Measurements from ENCODE around the gene AKR1C2. TPM values are rescaled to one million over a fixed set of nuclear protein-coding genes. Genes with fewer than 3 reads are reported as not detected.

AKR1C2 gene
- total RNA-seq, 4 donors from 2014 or later, result 281 to 306 (median 295) TPM

GRCh38 chr10:5040781-5041470 lies 37.3 kb upstream of the AKR1C2 start:
- TF ChIP-seq CTCF (IDR thresholded peaks at IDR 0.05; ENCODE audit: low read depth), result no peak

- no peak for TF ChIP-seq CTCF (IDR thresholded peaks at IDR 0.05; ENCODE audit: low read depth)
Measured at GRCh38 chr10:5040010-5040673, 36.5 kb upstream of the AKR1C2 start.

GRCh38 chr10:5038733-5039132 lies 35.1 kb upstream of the AKR1C2 start:
- no peak for TF ChIP-seq CTCF (IDR thresholded peaks at IDR 0.05; ENCODE audit: low read depth)

- no peak for TF ChIP-seq CTCF (IDR thresholded peaks at IDR 0.05; ENCODE audit: low read depth)
Measured at GRCh38 chr10:5038101-5038500, 34.4 kb upstream of the AKR1C2 start.

GRCh38 chr10:5036511-5036910 lies 32.9 kb upstream of the AKR1C2 start:
- no peak for TF ChIP-seq CTCF (IDR thresholded peaks at IDR 0.05; ENCODE audit: low read depth)

GRCh38 chr10:5035356-5035755 lies 31.7 kb upstream of the AKR1C2 start:
- no peak for TF ChIP-seq CTCF (IDR thresholded peaks at IDR 0.05; ENCODE audit: low read depth)

- TF ChIP-seq CTCF (IDR thresholded peaks at IDR 0.05; ENCODE audit: low read depth), result no peak
Measured at GRCh38 chr10:5034588-5034987, 30.9 kb upstream of the AKR1C2 start.
